C4-2B (cell line): ENCODE data around the gene C7orf57.

Source experiments
- ZFX ChIP-seq: fragments of 450-650 bp; IDR thresholded peaks from 2 replicates; pipeline ENCODE4 v1.6.1; 2017
- TF ChIP-seq, protein P1 (sequence below): fragments of 450-650 bp; conservative IDR thresholded peaks from 2 replicates; pipeline ENCODE4 v1.5.1; 2017; ENCODE audit warnings: mild to moderate bottlenecking

DNA sequence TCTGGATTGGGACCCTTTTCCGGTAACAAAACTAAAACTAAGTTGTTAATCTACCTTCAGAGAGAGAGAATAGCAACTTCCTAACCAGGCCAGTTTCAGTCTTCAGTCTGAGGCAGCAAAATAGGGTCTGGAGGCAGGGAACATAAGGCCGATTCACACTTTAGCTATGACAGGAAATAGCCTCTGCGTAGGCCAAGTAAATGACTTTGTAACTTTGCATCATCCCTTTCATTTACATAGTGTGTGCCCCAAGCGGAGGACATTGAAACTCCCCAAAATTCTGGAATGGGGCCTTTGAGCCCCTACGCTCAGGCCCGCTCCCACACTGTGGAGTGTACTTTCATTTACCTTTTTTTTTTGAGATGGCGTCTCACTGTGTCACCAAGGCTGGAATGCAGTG, 52.0 kb downstream of the C7orf57 start:
- TF ChIP-seq, protein P1, sequence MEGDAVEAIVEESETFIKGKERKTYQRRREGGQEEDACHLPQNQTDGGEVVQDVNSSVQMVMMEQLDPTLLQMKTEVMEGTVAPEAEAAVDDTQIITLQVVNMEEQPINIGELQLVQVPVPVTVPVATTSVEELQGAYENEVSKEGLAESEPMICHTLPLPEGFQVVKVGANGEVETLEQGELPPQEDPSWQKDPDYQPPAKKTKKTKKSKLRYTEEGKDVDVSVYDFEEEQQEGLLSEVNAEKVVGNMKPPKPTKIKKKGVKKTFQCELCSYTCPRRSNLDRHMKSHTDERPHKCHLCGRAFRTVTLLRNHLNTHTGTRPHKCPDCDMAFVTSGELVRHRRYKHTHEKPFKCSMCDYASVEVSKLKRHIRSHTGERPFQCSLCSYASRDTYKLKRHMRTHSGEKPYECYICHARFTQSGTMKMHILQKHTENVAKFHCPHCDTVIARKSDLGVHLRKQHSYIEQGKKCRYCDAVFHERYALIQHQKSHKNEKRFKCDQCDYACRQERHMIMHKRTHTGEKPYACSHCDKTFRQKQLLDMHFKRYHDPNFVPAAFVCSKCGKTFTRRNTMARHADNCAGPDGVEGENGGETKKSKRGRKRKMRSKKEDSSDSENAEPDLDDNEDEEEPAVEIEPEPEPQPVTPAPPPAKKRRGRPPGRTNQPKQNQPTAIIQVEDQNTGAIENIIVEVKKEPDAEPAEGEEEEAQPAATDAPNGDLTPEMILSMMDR = no peak
- no peak for TF ChIP-seq ZFX
